Heart right ventricle (tissue), 16 donors: ENCODE data around the gene KIF2C. TPM values are rescaled to one million over a fixed set of nuclear protein-coding genes. Genes with fewer than 3 reads are reported as not detected.
"Not testable (repeated sequence)": the region's sequence is repeated elsewhere in the genome, so short reads cannot be mapped to it uniquely, and the experiment has no call there.

Experiments
- ATAC-seq, 8 donors: fragments of 200-7000 bp; cut with Tn5 transposase; one replicate each; pipeline ENCODE4 v1.9.1; 2020; ENCODE audit warnings: mild to moderate bottlenecking in 8 of 8, moderate library complexity in 8 of 8, moderate number of reproducible peaks in 1 of 8
- DNase-seq, 2 donors: peaks; one replicate each; pipeline ENCODE4 v3.0.0-alpha.2; 2020
- H3K27ac ChIP-seq, 10 donors: fragments of 200-600 bp; sonication (generic) in 2 of 10; one replicate each; pipeline versions ENCODE4 v1.5.0 to v1.8.0; 2020 to 2022; ENCODE audit warnings: mild to moderate bottlenecking in 3 of 10
- H3K27me3 ChIP-seq, 7 donors: fragments of 200-600 bp; one replicate each; pipeline ENCODE4 v1.8.0; 2021 to 2022; ENCODE audit warnings: mild to moderate bottlenecking in 2 of 7
- H3K36me3 ChIP-seq, 9 donors: fragments of 200-600 bp; sonication (generic) in 1 of 9; one replicate each; pipeline versions ENCODE4 v1.5.0 to v1.8.0; 2020 to 2022; ENCODE audit warnings: mild to moderate bottlenecking in 2 of 9
- H3K4me1 ChIP-seq, 9 donors: fragments of 200-600 bp; sonication (generic) in 1 of 9; one replicate each; pipeline versions ENCODE4 v1.5.0 to v1.8.0; 2020 to 2022; ENCODE audit warnings: mild to moderate bottlenecking in 4 of 9
- H3K4me3 ChIP-seq, 10 donors: fragments of 200-600 bp; sonication (generic) in 2 of 10; one replicate each; pipeline versions ENCODE4 v1.5.0 to v1.8.0; 2020 to 2022; ENCODE audit warnings: mild to moderate bottlenecking in 7 of 10, moderate library complexity in 2 of 10
- H3K9me3 ChIP-seq, 11 donors: fragments of 200-600 bp in 10 of 11; sonication (generic) in 2 of 11; one replicate each; pipeline versions ENCODE4 v1.5.0 to v1.8.0; 2013 to 2022; ENCODE audit warnings: mild to moderate bottlenecking in 2 of 11, control low read depth in 1 of 11, moderate library complexity in 1 of 11
- CTCF ChIP-seq, 9 donors: fragments of 200-600 bp; sonication (generic) in 2 of 9; IDR thresholded peaks; one replicate each; pipeline versions ENCODE4 v1.5.0 to v1.8.0; 2021 to 2022; ENCODE audit warnings: antibody characterized with exemption in 9 of 9, mild to moderate bottlenecking in 5 of 9, moderate library complexity in 1 of 9
- WGBS, 2 donors: extraction: QIAGEN DNeasy Blood & Tissue Kit; methylation state at CpG; one replicate each; pipeline ENCODE4 v1.1.7; 2013; ENCODE audit warnings: inconsistent platforms in 1 of 2; 5-methylcytosine and 5-hydroxymethylcytosine counted together
- intact Hi-C, 10 donors: fragments of 100-400 bp; cut with DNase I; formaldehyde crosslinking; loops; one replicate each; pipeline versions ENCODE4 v1.11.1 to v1.14.2; 2022
- polyA plus RNA-seq, 2 donors: library from polyadenylated mRNA; stranded (reverse); fragments of 200-250 nt; gene quantifications; one replicate each; pipeline ENCODE4 v1.2.3, GENCODE V29; 2013
- total RNA-seq, 10 donors: library from RNA; stranded (reverse); fragmentation: NEBNext Ultra II Directional in 3 of 10; extraction: Animal tissue kit (Norgen Biotek cat#: 25700) in 3 of 10; gene quantifications; one replicate each; pipeline versions ENCODE4 v1.2.1 to v1.2.4, GENCODE V29; 2021 to 2023
- donor health status: Arrhythmogenic right ventricular cardiomyopathy.
- donor health status: ischemic (EF 13 %, LVEDD 7.1; RV severe dilation, severe dysfunction).
- donor health status: healthy with polysubstance abuse.
- donor health status: DM: no; HTN: yes; CAD: no.
- donor health status: DM: no; HTN: no; CAD: no.
- donor health status: ischemic (EF 25% LVEDD 6.9; RV normal size, moderate dysfunction).
- donor health status: ischemic (EF 25% LVEDD 5.7; RV mildly dilated, moderate dysfunction).
- donor health status: healthy.
- donor health status: DM: yes; HTN: yes; CAD: no.
- donor health status: Ischemic cardiomyopathy.
- donor health status: ischemic (EF 35%, LVEDD 5.7; RV mildly dilated, moderate dysfunction).
- donor health status: nonischemic (EF 11% LVEDD 7.7; RV severe dilation, severe dysfunction).
- donor health status: DM: yes; HTN: yes; CAD: no.
- donor health status: PGD.
- donor health status: ischemic (EF 29% LVEDD 5.4; RV normal size, mild dysfunction).
- donor health status: nonischemic (EF 23%, LVEDD 6.1; RV moderate dilation, normal function).

The KIF2C gene
- total and polyA plus RNA-seq, 12 donors, result 0.22 to 3.7 (median 1.2) TPM

GRCh38 chr1:44730741-44731512 is 8.7 kb upstream of the KIF2C start, which contains the start of gene RNU5D-1:
RNU5D-1 (minus strand) TSS chr1:44731170.
- intact Hi-C loops, result loop anchor here in 4 of 10 donors (1.0 to 10.0 kb wide), 3 partner anchors 8 to 574 kb away; partner anchors contain the start of gene KIF2C (in 1 of the 4)
- Histone ChIP-seq H3K4me1 (peaks cover 0 to 43% (median 8%) of the 10 kb centered on the region in 9 donors), H3K27me3 (no peaks in the 10 kb centered on the region), H3K9me3 (no peaks in the 10 kb centered on the region), H3K36me3 (no peaks in the 10 kb centered on the region), H3K27ac (peak within 1 kb of the TSS; percentile 66 to 96 (median 89)), H3K4me3 (peak within 1 kb of the TSS in 8 of 10 donors; percentile 8 to 43 (median 28))
- WGBS, 2 donors, result 2 to 3% methylated on average over 19 of the region's 19 CpGs
- peak; percentile 82 to 92 (median 89) for ATAC-seq
- TF ChIP-seq CTCF (IDR thresholded peaks at IDR 0.05), result peak; percentile 72 to 91 (median 86)
- peak; percentile 90 to 95 for DNase-seq

GRCh38 chr1:44733365-44733764 is 6.3 kb upstream of the KIF2C start:
- DNase-seq, result peak in 1 of 2 donors; percentile 28
- no peak for ATAC-seq
- no peaks in the 10 kb centered on the region for H3K27me3 ChIP-seq
- H3K36me3 ChIP-seq, result no peaks in the 10 kb centered on the region
- no peaks in the 10 kb centered on the region for H3K9me3 ChIP-seq
- peak overlapping the region in 3 of 10 donors; percentile 21 to 39 (median 27) for H3K27ac ChIP-seq
- intact Hi-C loops, result loop anchor here in 2 of 10 donors (10.0 kb wide), 1 partner anchor 571 kb away; no protein-coding TSS in a partner anchor
- no peak overlapping the region for H3K4me3 ChIP-seq
- 30 to 43% methylated on average over 1 of the region's 1 CpG for WGBS, 2 donors
- peaks cover 0 to 43% (median 8%) of the 10 kb centered on the region in 9 donors for H3K4me1 ChIP-seq
- no peak for TF ChIP-seq CTCF (IDR thresholded peaks at IDR 0.05)

GRCh38 chr1:44733784-44734183 is 5.9 kb upstream of the KIF2C start:
- Histone ChIP-seq H3K4me1 (peaks cover 0 to 42% (median 8%) of the 10 kb centered on the region in 9 donors), H3K27ac (peak overlapping the region in 2 of 10 donors; percentile 21 to 39), H3K36me3 (no peaks in the 10 kb centered on the region), H3K4me3 (no peak overlapping the region), H3K9me3 (no peaks in the 10 kb centered on the region), H3K27me3 (no peaks in the 10 kb centered on the region)
- intact Hi-C loops, result loop anchor here in 2 of 10 donors (10.0 kb wide), 1 partner anchor 571 kb away; no protein-coding TSS in a partner anchor
- DNase-seq, result no peak
- no peak for ATAC-seq
- 70 to 85% methylated on average over 1 of the region's 1 CpG for WGBS, 2 donors
- TF ChIP-seq CTCF (IDR thresholded peaks at IDR 0.05), result no peak

DNA sequence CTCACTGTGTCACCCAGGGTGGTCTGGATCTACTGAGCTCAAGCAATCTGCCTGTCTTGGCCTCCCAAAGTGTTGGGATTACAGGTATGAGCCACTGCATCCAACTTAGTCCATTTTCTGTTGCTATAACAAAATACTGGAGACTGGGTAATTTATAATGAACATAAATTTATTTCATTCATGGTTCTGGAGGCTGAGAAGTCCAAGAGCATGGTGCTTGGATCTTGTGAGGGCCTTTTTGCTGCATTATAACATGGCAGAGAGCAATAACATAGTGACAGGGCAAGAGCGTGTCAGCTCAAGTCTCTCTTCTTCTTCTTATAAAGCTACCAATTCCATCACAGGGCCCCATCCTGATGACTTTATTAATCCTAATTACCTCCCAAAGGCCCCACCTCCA is 3.6 kb upstream of the KIF2C start:
- Histone ChIP-seq H3K4me3 (no peak overlapping the region), H3K27ac (no peak overlapping the region), H3K9me3 (no peaks in the 10 kb centered on the region), H3K36me3 (no peaks in the 10 kb centered on the region), H3K27me3 (no peaks in the 10 kb centered on the region), H3K4me1 (peaks cover 3 to 32% (median 8%) of the 10 kb centered on the region in 9 donors)
- 98 to 100% methylated on average over 1 of the region's 1 CpG for WGBS, 2 donors
- no peak for ATAC-seq
- TF ChIP-seq CTCF (IDR thresholded peaks at IDR 0.05), result no peak
- intact Hi-C loops, result loop anchor here in 4 of 10 donors (5.0 to 10.0 kb wide), 3 partner anchors 41 to 569 kb away; partner anchors contain the start of gene RPS8 (in 1 of the 4)
- DNase-seq, result no peak

DNA sequence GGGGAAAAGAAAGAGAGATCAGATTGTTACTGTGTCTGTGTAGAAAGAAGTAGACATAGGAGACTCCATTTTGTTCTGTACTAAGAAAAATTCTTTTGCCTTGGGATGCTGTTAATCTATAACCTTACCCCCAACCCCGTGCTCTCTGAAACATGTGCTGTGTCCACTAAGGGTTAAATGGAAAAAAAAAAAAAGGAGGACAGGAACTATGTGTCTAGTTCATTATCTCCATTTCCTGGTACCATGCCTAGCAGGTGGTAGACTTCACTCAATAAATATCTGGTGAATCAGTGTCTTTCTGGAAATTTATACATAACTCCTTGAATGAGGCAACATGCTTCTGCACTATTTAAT is 707 bp upstream of the KIF2C start:
- intact Hi-C loops, result loop anchor here in 5 of 10 donors (1.0 to 10.0 kb wide), 5 partner anchors 8 to 566 kb away; partner anchors contain the start of genes RPS8 (in 2 of the 5) and RNU5D-1 (in 1 of the 5)

More for the DNA sequence above, 707 bp upstream of the KIF2C start:
- DNase-seq, H3K9me3 ChIP-seq, H3K27me3 ChIP-seq, H3K36me3 ChIP-seq: not testable (repeated sequence)
- Histone ChIP-seq H3K4me1 (peaks cover 0 to 11% (median 8%) of the 10 kb centered on the region in 9 donors), H3K4me3 (peak overlapping the region; percentile 31 to 64 (median 52)), H3K27ac (peak overlapping the region; percentile 34 to 91 (median 82))
- 56 to 87% methylated on average over 1 of the region's 1 CpG for WGBS, 2 donors
- ATAC-seq, result peak in 1 of 8 donors; percentile 3
